HL-60 (cell line): ENCODE measurements around the gene EXOC2.

Source experiments
- DNase-seq, 2 experiments: peaks; one replicate each; pipeline ENCODE4 v3.0.0-alpha.2; 2010 to 2020; ENCODE audit warnings: low read depth in 1 of 2, low spot score in 1 of 2
- H3K27ac ChIP-seq: fragments of 250-450 bp; sonication (Bioruptor Pico); replicated peaks from 2 replicates; pipeline ENCODE4 v1.5.1; 2020; ENCODE audit warnings: mild to moderate bottlenecking, moderate library complexity
- H3K27me3 ChIP-seq: fragments of 250-450 bp; sonication (Bioruptor Pico); 2 replicates; pipeline ENCODE4 v1.5.1; 2021; ENCODE audit warnings: mild to moderate bottlenecking, moderate library complexity; ENCODE audit not compliant: insufficient read depth, poor library complexity, severe bottlenecking
- H3K4me3 ChIP-seq: replicated peaks from 2 replicates; pipeline ENCODE4 v1.5.1; 2011; ENCODE audit warnings: mild to moderate bottlenecking, control low read depth, low read length; ENCODE audit not compliant: insufficient read depth
- CTCF ChIP-seq: IDR thresholded peaks from one replicate; pipeline ENCODE4 v1.5.1; 2011; ENCODE audit warnings: low read length, control low read depth, inconsistent platforms; ENCODE audit not compliant: insufficient read depth
- GABPA ChIP-seq: IDR thresholded peaks from 2 replicates; pipeline ENCODE4 v1.6.1; 2012; ENCODE audit warnings: low read depth
- POLR2AphosphoS5 ChIP-seq: IDR thresholded peaks from 2 replicates; pipeline ENCODE4 v1.6.1; 2012; ENCODE audit warnings: low read depth
- REST ChIP-seq: IDR thresholded peaks from 2 replicates; pipeline ENCODE4 v1.6.1; 2012; ENCODE audit warnings: low read depth; ENCODE audit not compliant: insufficient replicate concordance
- SPI1 ChIP-seq: IDR thresholded peaks from 2 replicates; pipeline ENCODE4 v1.6.1; 2012; ENCODE audit warnings: low read depth, mild to moderate bottlenecking, borderline replicate concordance

The EXOC2 gene

DNA sequence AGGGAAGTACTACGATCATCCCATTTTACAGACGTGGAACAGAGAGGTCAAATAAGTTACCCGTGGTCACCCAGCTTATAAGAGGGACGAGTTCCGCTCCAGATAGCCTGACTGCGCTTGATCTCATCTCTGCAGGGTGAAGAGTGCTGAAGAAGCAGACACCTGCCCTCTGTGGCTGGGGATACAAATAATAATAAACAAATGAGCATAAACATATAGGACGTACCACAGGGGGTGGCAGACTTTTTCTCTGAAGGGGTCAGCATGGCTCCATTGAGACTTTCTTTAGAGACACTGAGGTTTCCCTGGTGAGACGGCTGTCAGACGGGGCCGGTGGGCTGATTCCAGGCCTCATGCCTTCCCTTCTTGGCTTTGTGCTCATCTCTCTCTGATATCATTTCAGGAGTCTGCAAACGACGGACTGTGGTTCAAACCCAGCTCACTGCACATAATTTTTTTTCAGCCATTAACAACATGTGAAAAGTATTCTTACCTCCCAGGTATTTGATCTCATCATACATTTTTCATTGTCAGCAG is 254.2 kb downstream of the EXOC2 start:
- no peak overlapping the region for H3K4me3 ChIP-seq
- no peak for TF ChIP-seq POLR2AphosphoS5
- no peak for TF ChIP-seq REST
- no peak for TF ChIP-seq CTCF
- no peak for TF ChIP-seq SPI1
- TF ChIP-seq GABPA, result no peak
- no peaks in the 10 kb centered on the region for H3K27me3 ChIP-seq
- H3K27ac ChIP-seq, result no peak overlapping the region
- no peak for DNase-seq

DNA sequence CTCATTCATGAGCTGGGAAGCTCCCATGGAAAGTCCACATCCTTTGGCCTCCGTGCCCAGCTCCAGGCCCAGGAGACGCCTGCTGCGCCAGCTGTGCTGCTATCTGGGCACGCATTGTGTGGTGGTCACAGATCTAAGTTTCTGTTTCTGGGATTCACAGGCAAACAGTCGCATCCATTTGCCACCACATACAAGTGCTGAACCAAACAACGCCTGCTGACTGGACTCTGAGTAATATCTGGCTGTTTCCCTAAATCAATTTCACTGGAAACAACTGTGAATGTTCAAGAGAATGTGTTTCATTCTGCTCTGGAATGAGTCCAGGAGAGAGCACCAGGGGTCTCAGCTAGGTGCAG is 255.9 kb downstream of the EXOC2 start:
- DNase-seq, result no peak
- no peak overlapping the region for H3K4me3 ChIP-seq
- H3K27me3 ChIP-seq, result no peaks in the 10 kb centered on the region
- H3K27ac ChIP-seq, result no peak overlapping the region
- TF ChIP-seq CTCF, result no peak
- no peak for TF ChIP-seq GABPA
- TF ChIP-seq POLR2AphosphoS5, result no peak
- TF ChIP-seq REST, result no peak
- no peak for TF ChIP-seq SPI1

DNA sequence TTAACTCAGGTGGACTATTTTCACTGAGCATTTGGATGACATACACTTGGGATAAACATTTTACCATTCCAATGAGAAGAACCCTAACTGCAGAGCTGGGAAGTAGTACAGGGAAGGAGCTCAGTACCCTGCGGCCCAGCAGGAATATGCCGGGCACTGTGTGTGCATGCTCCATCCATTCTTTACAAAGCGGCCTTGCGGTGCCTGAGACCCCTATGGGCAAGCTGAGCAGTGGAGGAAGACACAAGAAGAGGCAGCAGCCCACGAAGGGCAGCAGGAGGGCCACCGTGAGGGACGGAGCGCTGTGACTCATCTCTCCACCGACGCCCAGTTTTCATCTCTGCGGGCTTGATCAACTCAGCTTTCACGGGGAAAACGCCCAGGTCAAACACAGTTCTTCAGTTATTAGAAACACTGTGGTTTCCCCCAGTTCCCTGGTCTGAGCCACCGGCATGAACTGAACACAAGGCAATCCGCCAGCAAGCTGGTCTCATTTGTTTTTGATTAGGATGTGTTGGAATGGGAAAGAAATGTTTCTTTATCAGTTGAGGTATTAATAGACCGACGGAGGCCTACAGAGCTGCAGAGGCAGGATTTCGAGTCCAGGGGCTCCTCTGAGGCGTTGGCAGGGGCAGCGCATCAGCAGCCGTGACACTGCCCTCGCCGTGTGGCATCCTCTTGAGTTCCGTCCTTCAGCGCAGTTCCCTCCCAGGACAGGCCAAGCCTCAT is 256.5 kb downstream of the EXOC2 start:
- no peak overlapping the region for H3K4me3 ChIP-seq
- TF ChIP-seq CTCF (no peak), REST (no peak), SPI1 (no peak), POLR2AphosphoS5 (no peak), GABPA (no peak)
- H3K27me3 ChIP-seq, result no peaks in the 10 kb centered on the region
- no peak for DNase-seq
- no peak overlapping the region for H3K27ac ChIP-seq
